Measurements from ENCODE around the gene MEIOC.

The MEIOC gene

GRCh38 chr17:44646280-44646679 is 10.0 kb upstream of the MEIOC start:
- no peaks in the 10 kb centered on the region for H3K4me1 ChIP-seq (ENCODE audit: control insufficient read depth in 1 of 2, insufficient read depth in 2 of 2, low read length in 2 of 2)
- no peaks in the 10 kb centered on the region for H3K36me3 ChIP-seq (ENCODE audit: control insufficient read depth in 1 of 2, insufficient read depth in 2 of 2, low read length in 2 of 2)
- no peak overlapping the region for H3K27ac ChIP-seq (ENCODE audit: low read depth, low read length)
- no peaks in the 10 kb centered on the region for H3K27me3 ChIP-seq (ENCODE audit: control insufficient read depth in 1 of 2, insufficient read depth in 2 of 2, low read length in 2 of 2)
- H3K4me3 ChIP-seq (ENCODE audit: low read depth in 1 of 2, low read length in 2 of 2): no peak overlapping the region
- no peak overlapping the region for H3K9ac ChIP-seq (ENCODE audit: low read depth in 1 of 2, low read length in 2 of 2)
- no peaks in the 10 kb centered on the region for H3K9me3 ChIP-seq (ENCODE audit: control insufficient read depth in 1 of 2, low read length in 2 of 2)

GRCh38 chr17:44647736-44648135 is 8.5 kb upstream of the MEIOC start:
- Histone ChIP-seq H3K27me3 (ENCODE audit: control insufficient read depth in 1 of 2, insufficient read depth in 2 of 2, low read length in 2 of 2) (no peaks in the 10 kb centered on the region), H3K4me1 (ENCODE audit: control insufficient read depth in 1 of 2, insufficient read depth in 2 of 2, low read length in 2 of 2) (no peaks in the 10 kb centered on the region), H3K9ac (ENCODE audit: low read depth in 1 of 2, low read length in 2 of 2) (no peak overlapping the region), H3K9me3 (ENCODE audit: control insufficient read depth in 1 of 2, low read length in 2 of 2) (no peaks in the 10 kb centered on the region), H3K4me3 (ENCODE audit: low read depth in 1 of 2, low read length in 2 of 2) (no peak overlapping the region), H3K27ac (ENCODE audit: low read depth, low read length) (no peak overlapping the region), H3K36me3 (ENCODE audit: control insufficient read depth in 1 of 2, insufficient read depth in 2 of 2, low read length in 2 of 2) (no peaks in the 10 kb centered on the region)

- H3K4me3 ChIP-seq (ENCODE audit: low read depth in 1 of 2, low read length in 2 of 2): no peak overlapping the region
- H3K27ac ChIP-seq (ENCODE audit: low read depth, low read length): no peak overlapping the region
- H3K36me3 ChIP-seq (ENCODE audit: control insufficient read depth in 1 of 2, insufficient read depth in 2 of 2, low read length in 2 of 2): no peaks in the 10 kb centered on the region
- no peaks in the 10 kb centered on the region for H3K9me3 ChIP-seq (ENCODE audit: control insufficient read depth in 1 of 2, low read length in 2 of 2)
- H3K27me3 ChIP-seq (ENCODE audit: control insufficient read depth in 1 of 2, insufficient read depth in 2 of 2, low read length in 2 of 2): no peaks in the 10 kb centered on the region
- H3K9ac ChIP-seq (ENCODE audit: low read depth in 1 of 2, low read length in 2 of 2): no peak overlapping the region
- no peaks in the 10 kb centered on the region for H3K4me1 ChIP-seq (ENCODE audit: control insufficient read depth in 1 of 2, insufficient read depth in 2 of 2, low read length in 2 of 2)
These were observed 7.3 kb upstream of the MEIOC start for GRCh38 chr17:44648963-44649362.

- Histone ChIP-seq H3K9me3 (ENCODE audit: control insufficient read depth in 1 of 2, low read length in 2 of 2) (no peaks in the 10 kb centered on the region), H3K4me3 (ENCODE audit: low read depth in 1 of 2, low read length in 2 of 2) (no peak overlapping the region), H3K4me1 (ENCODE audit: control insufficient read depth in 1 of 2, insufficient read depth in 2 of 2, low read length in 2 of 2) (no peaks in the 10 kb centered on the region), H3K9ac (ENCODE audit: low read depth in 1 of 2, low read length in 2 of 2) (no peak overlapping the region), H3K27me3 (ENCODE audit: control insufficient read depth in 1 of 2, insufficient read depth in 2 of 2, low read length in 2 of 2) (peaks cover 7% of the 10 kb centered on the region in 2 donors), H3K36me3 (ENCODE audit: control insufficient read depth in 1 of 2, insufficient read depth in 2 of 2, low read length in 2 of 2) (no peaks in the 10 kb centered on the region), H3K27ac (ENCODE audit: low read depth, low read length) (no peak overlapping the region)
These were observed 5.0 kb upstream of the MEIOC start for GRCh38 chr17:44651228-44651627.

GRCh38 chr17:44652727-44653126 is 3.5 kb upstream of the MEIOC start:
- Histone ChIP-seq H3K4me3 (ENCODE audit: low read depth in 1 of 2, low read length in 2 of 2) (no peak overlapping the region), H3K9me3 (ENCODE audit: control insufficient read depth in 1 of 2, low read length in 2 of 2) (no peaks in the 10 kb centered on the region), H3K27me3 (ENCODE audit: control insufficient read depth in 1 of 2, insufficient read depth in 2 of 2, low read length in 2 of 2) (peaks cover 12 to 13% of the 10 kb centered on the region in 2 donors), H3K27ac (ENCODE audit: low read depth, low read length) (no peak overlapping the region), H3K36me3 (ENCODE audit: control insufficient read depth in 1 of 2, insufficient read depth in 2 of 2, low read length in 2 of 2) (no peaks in the 10 kb centered on the region), H3K4me1 (ENCODE audit: control insufficient read depth in 1 of 2, insufficient read depth in 2 of 2, low read length in 2 of 2) (peaks cover 0 to 3% of the 10 kb centered on the region in 2 donors), H3K9ac (ENCODE audit: low read depth in 1 of 2, low read length in 2 of 2) (no peak overlapping the region)

- peaks cover 0 to 3% of the 10 kb centered on the region in 2 donors for H3K4me1 ChIP-seq (ENCODE audit: control insufficient read depth in 1 of 2, insufficient read depth in 2 of 2, low read length in 2 of 2)
- H3K9ac ChIP-seq (ENCODE audit: low read depth in 1 of 2, low read length in 2 of 2): no peak overlapping the region
- H3K4me3 ChIP-seq (ENCODE audit: low read depth in 1 of 2, low read length in 2 of 2): no peak overlapping the region
- H3K27ac ChIP-seq (ENCODE audit: low read depth, low read length): no peak overlapping the region
- H3K36me3 ChIP-seq (ENCODE audit: control insufficient read depth in 1 of 2, insufficient read depth in 2 of 2, low read length in 2 of 2): no peaks in the 10 kb centered on the region
- H3K9me3 ChIP-seq (ENCODE audit: control insufficient read depth in 1 of 2, low read length in 2 of 2): no peaks in the 10 kb centered on the region
- peaks cover 12 to 13% of the 10 kb centered on the region in 2 donors for H3K27me3 ChIP-seq (ENCODE audit: control insufficient read depth in 1 of 2, insufficient read depth in 2 of 2, low read length in 2 of 2)
These were observed 2.9 kb upstream of the MEIOC start for GRCh38 chr17:44653384-44653783.

- peaks cover 12 to 13% of the 10 kb centered on the region in 2 donors for H3K27me3 ChIP-seq (ENCODE audit: control insufficient read depth in 1 of 2, insufficient read depth in 2 of 2, low read length in 2 of 2)
- no peaks in the 10 kb centered on the region for H3K36me3 ChIP-seq (ENCODE audit: control insufficient read depth in 1 of 2, insufficient read depth in 2 of 2, low read length in 2 of 2)
- H3K9me3 ChIP-seq (ENCODE audit: control insufficient read depth in 1 of 2, low read length in 2 of 2): no peaks in the 10 kb centered on the region
- H3K4me1 ChIP-seq (ENCODE audit: control insufficient read depth in 1 of 2, insufficient read depth in 2 of 2, low read length in 2 of 2): peaks cover 0 to 3% of the 10 kb centered on the region in 2 donors
- no peak overlapping the region for H3K9ac ChIP-seq (ENCODE audit: low read depth in 1 of 2, low read length in 2 of 2)
- no peak overlapping the region for H3K4me3 ChIP-seq (ENCODE audit: low read depth in 1 of 2, low read length in 2 of 2)
- no peak overlapping the region for H3K27ac ChIP-seq (ENCODE audit: low read depth, low read length)
These were observed 2.3 kb upstream of the MEIOC start for GRCh38 chr17:44653954-44654353.

GRCh38 chr17:44661835-44662234 is 5.6 kb downstream of the MEIOC start:
- no peak overlapping the region for H3K9ac ChIP-seq (ENCODE audit: low read depth in 1 of 2, low read length in 2 of 2)
- peaks cover 0 to 2% of the 10 kb centered on the region in 2 donors for H3K4me1 ChIP-seq (ENCODE audit: control insufficient read depth in 1 of 2, insufficient read depth in 2 of 2, low read length in 2 of 2)
- no peaks in the 10 kb centered on the region for H3K9me3 ChIP-seq (ENCODE audit: control insufficient read depth in 1 of 2, low read length in 2 of 2)
- no peaks in the 10 kb centered on the region for H3K36me3 ChIP-seq (ENCODE audit: control insufficient read depth in 1 of 2, insufficient read depth in 2 of 2, low read length in 2 of 2)
- no peak overlapping the region for H3K27ac ChIP-seq (ENCODE audit: low read depth, low read length)
- H3K27me3 ChIP-seq (ENCODE audit: control insufficient read depth in 1 of 2, insufficient read depth in 2 of 2, low read length in 2 of 2): peaks cover 3 to 4% of the 10 kb centered on the region in 2 donors
- no peak overlapping the region for H3K4me3 ChIP-seq (ENCODE audit: low read depth in 1 of 2, low read length in 2 of 2)

GRCh38 chr17:44663095-44663494 is 6.8 kb downstream of the MEIOC start:
- Histone ChIP-seq H3K27me3 (ENCODE audit: control insufficient read depth in 1 of 2, insufficient read depth in 2 of 2, low read length in 2 of 2) (no peaks in the 10 kb centered on the region), H3K9ac (ENCODE audit: low read depth in 1 of 2, low read length in 2 of 2) (no peak overlapping the region), H3K4me1 (ENCODE audit: control insufficient read depth in 1 of 2, insufficient read depth in 2 of 2, low read length in 2 of 2) (no peaks in the 10 kb centered on the region), H3K27ac (ENCODE audit: low read depth, low read length) (no peak overlapping the region), H3K4me3 (ENCODE audit: low read depth in 1 of 2, low read length in 2 of 2) (no peak overlapping the region), H3K36me3 (ENCODE audit: control insufficient read depth in 1 of 2, insufficient read depth in 2 of 2, low read length in 2 of 2) (no peaks in the 10 kb centered on the region), H3K9me3 (ENCODE audit: control insufficient read depth in 1 of 2, low read length in 2 of 2) (no peaks in the 10 kb centered on the region)

- Histone ChIP-seq H3K9me3 (ENCODE audit: control insufficient read depth in 1 of 2, low read length in 2 of 2) (no peaks in the 10 kb centered on the region), H3K9ac (ENCODE audit: low read depth in 1 of 2, low read length in 2 of 2) (no peak overlapping the region), H3K4me3 (ENCODE audit: low read depth in 1 of 2, low read length in 2 of 2) (no peak overlapping the region), H3K4me1 (ENCODE audit: control insufficient read depth in 1 of 2, insufficient read depth in 2 of 2, low read length in 2 of 2) (no peaks in the 10 kb centered on the region), H3K27me3 (ENCODE audit: control insufficient read depth in 1 of 2, insufficient read depth in 2 of 2, low read length in 2 of 2) (no peaks in the 10 kb centered on the region), H3K36me3 (ENCODE audit: control insufficient read depth in 1 of 2, insufficient read depth in 2 of 2, low read length in 2 of 2) (no peaks in the 10 kb centered on the region), H3K27ac (ENCODE audit: low read depth, low read length) (no peak overlapping the region)
These were observed 8.6 kb downstream of the MEIOC start for GRCh38 chr17:44664867-44665266.

GRCh38 chr17:44666006-44666405 is 9.7 kb downstream of the MEIOC start:
- H3K27me3 ChIP-seq (ENCODE audit: control insufficient read depth in 1 of 2, insufficient read depth in 2 of 2, low read length in 2 of 2): no peaks in the 10 kb centered on the region
- no peak overlapping the region for H3K27ac ChIP-seq (ENCODE audit: low read depth, low read length)
- H3K9me3 ChIP-seq (ENCODE audit: control insufficient read depth in 1 of 2, low read length in 2 of 2): no peaks in the 10 kb centered on the region
- no peak overlapping the region for H3K9ac ChIP-seq (ENCODE audit: low read depth in 1 of 2, low read length in 2 of 2)
- no peaks in the 10 kb centered on the region for H3K36me3 ChIP-seq (ENCODE audit: control insufficient read depth in 1 of 2, insufficient read depth in 2 of 2, low read length in 2 of 2)
- H3K4me1 ChIP-seq (ENCODE audit: control insufficient read depth in 1 of 2, insufficient read depth in 2 of 2, low read length in 2 of 2): no peaks in the 10 kb centered on the region
- no peak overlapping the region for H3K4me3 ChIP-seq (ENCODE audit: low read depth in 1 of 2, low read length in 2 of 2)

All from duodenal mucosa (tissue), 2 donors.